Measurements from ENCODE around the gene ULK3.

Gene ULK3

GRCh38 chr15:74816624-74817369 is 26.2 kb downstream of the ULK3 start:
- Histone ChIP-seq H3K36me3 (ENCODE audit: insufficient read depth, low read length) (no peaks in the 10 kb centered on the region), H3K27me3 (ENCODE audit: control insufficient read depth in 1 of 2, insufficient read depth in 2 of 2, low read length in 2 of 2) (no peaks in the 10 kb centered on the region), H3K4me1 (ENCODE audit: insufficient read depth, low read length) (peaks cover 14% of the 10 kb centered on the region), H3K4me3 (ENCODE audit: low read depth in 1 of 2, low read length in 2 of 2) (no peak overlapping the region), H3K27ac (ENCODE audit: low read depth, low read length) (peak overlapping the region; percentile 51), H3K9me3 (ENCODE audit: low read length) (no peaks in the 10 kb centered on the region), H3K9ac (ENCODE audit: low read length) (no peak overlapping the region)

DNA sequence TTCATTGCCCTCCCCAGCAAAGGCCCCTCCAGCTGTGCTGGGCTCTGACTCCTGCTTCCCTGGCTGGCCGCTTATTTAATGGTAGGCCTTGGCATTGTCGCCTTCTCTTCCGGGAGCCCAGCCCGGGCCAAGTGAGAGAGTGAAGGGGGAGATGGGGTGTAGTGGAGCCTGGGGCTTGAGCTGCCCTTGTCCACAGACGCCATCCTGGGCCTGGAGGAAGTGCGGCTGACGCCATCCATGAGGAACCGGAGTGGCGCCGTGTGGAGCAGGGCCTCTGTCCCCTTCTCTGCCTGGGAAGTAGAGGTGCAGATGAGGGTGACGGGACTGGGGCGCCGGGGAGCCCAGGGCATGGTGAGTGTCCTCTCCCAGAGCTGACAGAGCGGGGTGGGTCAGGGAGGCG is 27.0 kb downstream of the ULK3 start:
- Histone ChIP-seq H3K27ac (ENCODE audit: low read depth, low read length) (no peak overlapping the region), H3K27me3 (ENCODE audit: control insufficient read depth in 1 of 2, insufficient read depth in 2 of 2, low read length in 2 of 2) (no peaks in the 10 kb centered on the region), H3K9me3 (ENCODE audit: low read length) (no peaks in the 10 kb centered on the region), H3K4me3 (ENCODE audit: low read depth in 1 of 2, low read length in 2 of 2) (no peak overlapping the region), H3K9ac (ENCODE audit: low read length) (no peak overlapping the region), H3K36me3 (ENCODE audit: insufficient read depth, low read length) (no peaks in the 10 kb centered on the region), H3K4me1 (ENCODE audit: insufficient read depth, low read length) (peaks cover 14% of the 10 kb centered on the region)

DNA sequence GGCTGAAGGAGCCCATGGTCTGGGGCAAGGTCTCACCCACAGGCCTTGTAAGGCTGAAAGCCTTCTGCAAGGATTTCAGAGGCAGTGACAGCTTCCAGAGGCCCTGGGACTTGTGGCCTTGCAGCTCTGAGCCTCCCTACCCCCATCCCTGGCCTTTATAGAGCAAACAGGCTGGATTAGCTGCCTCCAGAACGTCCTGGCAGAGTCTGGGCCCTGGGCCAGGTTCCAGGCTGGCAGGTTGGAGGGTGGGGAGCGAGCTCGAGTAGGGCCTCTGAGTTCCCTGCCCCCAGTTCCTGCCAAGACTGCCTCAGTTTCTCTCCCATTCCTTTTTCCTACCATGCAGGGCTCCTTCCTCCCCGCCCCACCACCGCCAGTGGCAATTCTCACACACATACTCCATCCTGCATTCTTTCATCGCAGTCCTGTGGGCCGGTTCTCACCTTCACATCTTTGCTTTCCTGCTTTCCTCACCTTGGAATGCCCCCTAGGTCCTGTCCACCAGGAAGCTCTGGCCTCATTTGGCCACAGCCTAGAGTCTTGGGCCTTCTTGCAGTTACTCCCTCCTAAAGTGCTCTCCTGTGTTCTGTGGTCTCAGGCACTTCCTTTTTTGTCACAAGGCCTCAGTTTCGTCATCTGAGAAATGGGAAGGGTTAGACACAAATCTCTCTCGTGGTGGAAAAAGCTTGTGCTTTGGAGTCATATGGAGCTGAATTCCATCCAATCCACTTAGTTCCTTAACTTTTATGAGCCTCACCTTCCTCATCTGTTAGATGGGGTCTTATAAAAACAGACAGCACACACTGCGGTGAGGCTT is 27.6 kb downstream of the ULK3 start:
- Histone ChIP-seq H3K27ac (ENCODE audit: low read depth, low read length) (no peak overlapping the region), H3K4me1 (ENCODE audit: insufficient read depth, low read length) (peaks cover 14% of the 10 kb centered on the region), H3K27me3 (ENCODE audit: control insufficient read depth in 1 of 2, insufficient read depth in 2 of 2, low read length in 2 of 2) (no peaks in the 10 kb centered on the region), H3K4me3 (ENCODE audit: low read depth in 1 of 2, low read length in 2 of 2) (no peak overlapping the region), H3K9ac (ENCODE audit: low read length) (no peak overlapping the region), H3K9me3 (ENCODE audit: low read length) (no peaks in the 10 kb centered on the region), H3K36me3 (ENCODE audit: insufficient read depth, low read length) (no peaks in the 10 kb centered on the region)

- Histone ChIP-seq H3K36me3 (ENCODE audit: insufficient read depth, low read length) (no peaks in the 10 kb centered on the region), H3K4me1 (ENCODE audit: insufficient read depth, low read length) (peaks cover 14% of the 10 kb centered on the region), H3K27me3 (ENCODE audit: control insufficient read depth in 1 of 2, insufficient read depth in 2 of 2, low read length in 2 of 2) (no peaks in the 10 kb centered on the region), H3K9ac (ENCODE audit: low read length) (no peak within 1 kb of the TSS), H3K4me3 (ENCODE audit: low read depth in 1 of 2, low read length in 2 of 2) (no peak within 1 kb of the TSS), H3K27ac (ENCODE audit: low read depth, low read length) (no peak within 1 kb of the TSS), H3K9me3 (ENCODE audit: low read length) (no peaks in the 10 kb centered on the region)
Measured at GRCh38 chr15:74812533-74812932, 30.4 kb downstream of the ULK3 start, which contains the start of gene LMAN1L. TSS of gene LMAN1L (plus strand) at chr15:74812835. CDS start at chr15:74812855, 20 bp downstream.

DNA sequence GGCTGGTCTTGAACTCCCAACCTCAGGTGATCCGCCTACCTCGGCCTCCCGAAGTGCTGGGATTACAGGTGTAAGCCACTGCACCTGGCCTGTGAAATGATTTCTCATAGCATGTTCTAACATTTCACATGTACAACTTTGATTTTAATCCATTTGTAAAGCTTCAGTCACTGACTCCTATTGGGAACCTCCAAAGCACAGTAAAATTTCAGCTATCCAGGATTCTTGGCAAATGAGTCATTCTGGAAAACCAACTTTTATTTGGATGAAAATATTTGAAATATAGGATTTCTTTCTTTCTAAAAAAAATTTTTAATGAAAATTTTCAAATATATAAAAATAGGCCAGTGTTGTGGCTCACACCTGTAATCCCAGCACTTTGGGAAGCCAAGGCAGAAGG is 33.0 kb downstream of the ULK3 start:
- H3K4me3 ChIP-seq (ENCODE audit: low read depth in 1 of 2, low read length in 2 of 2) = no peak overlapping the region
- peaks cover 3% of the 10 kb centered on the region for H3K4me1 ChIP-seq (ENCODE audit: insufficient read depth, low read length)
- H3K36me3 ChIP-seq (ENCODE audit: insufficient read depth, low read length) = no peaks in the 10 kb centered on the region
- no peak overlapping the region for H3K9ac ChIP-seq (ENCODE audit: low read length)
- H3K9me3 ChIP-seq (ENCODE audit: low read length) = no peaks in the 10 kb centered on the region
- no peak overlapping the region for H3K27ac ChIP-seq (ENCODE audit: low read depth, low read length)
- H3K27me3 ChIP-seq (ENCODE audit: control insufficient read depth in 1 of 2, insufficient read depth in 2 of 2, low read length in 2 of 2) = no peaks in the 10 kb centered on the region

DNA sequence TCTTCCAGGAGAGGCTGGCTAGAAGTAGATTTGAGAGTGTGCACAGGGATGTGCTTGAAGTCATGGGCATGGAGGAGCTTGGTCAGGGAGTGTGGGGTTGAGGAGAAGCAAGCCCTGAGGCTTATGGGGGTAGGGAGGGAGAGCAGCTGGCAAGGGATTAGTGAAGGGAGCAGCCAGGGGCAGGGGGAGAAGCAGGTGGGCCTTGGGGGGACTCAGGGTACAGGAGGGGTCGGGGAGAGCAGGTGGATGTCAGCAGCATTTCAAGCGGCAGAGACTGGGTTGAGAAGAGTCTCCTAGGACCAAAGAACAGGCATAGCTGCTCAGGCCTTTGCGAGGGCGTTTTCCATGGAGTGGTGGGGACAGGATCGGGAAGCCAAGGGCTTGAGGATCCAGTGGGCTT is 33.7 kb downstream of the ULK3 start:
- Histone ChIP-seq H3K36me3 (ENCODE audit: insufficient read depth, low read length) (no peaks in the 10 kb centered on the region), H3K4me1 (ENCODE audit: insufficient read depth, low read length) (no peaks in the 10 kb centered on the region), H3K9ac (ENCODE audit: low read length) (no peak overlapping the region), H3K9me3 (ENCODE audit: low read length) (no peaks in the 10 kb centered on the region), H3K4me3 (ENCODE audit: low read depth in 1 of 2, low read length in 2 of 2) (no peak overlapping the region), H3K27ac (ENCODE audit: low read depth, low read length) (no peak overlapping the region), H3K27me3 (ENCODE audit: control insufficient read depth in 1 of 2, insufficient read depth in 2 of 2, low read length in 2 of 2) (no peaks in the 10 kb centered on the region)

DNA sequence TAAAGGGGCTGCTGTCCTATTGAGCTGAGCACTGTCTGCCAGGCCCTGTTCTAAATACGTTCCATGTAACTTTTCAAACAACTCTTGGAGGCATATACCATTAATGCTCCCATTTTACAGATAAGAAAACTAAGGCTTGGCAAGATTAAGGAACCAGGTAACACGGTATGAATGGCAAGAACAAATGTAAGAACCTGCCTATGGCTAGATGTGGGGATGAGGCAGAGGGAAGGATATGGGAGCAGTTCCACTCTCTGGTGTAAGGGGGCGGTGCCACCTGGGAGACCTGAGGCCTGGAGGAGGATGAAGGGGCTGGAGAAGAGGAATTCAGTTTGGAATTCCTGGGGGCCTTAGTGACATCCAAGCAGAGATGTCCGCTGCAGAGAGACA is 34.1 kb downstream of the ULK3 start:
- H3K4me1 ChIP-seq (ENCODE audit: insufficient read depth, low read length) = no peaks in the 10 kb centered on the region
- no peaks in the 10 kb centered on the region for H3K9me3 ChIP-seq (ENCODE audit: low read length)
- no peak overlapping the region for H3K4me3 ChIP-seq (ENCODE audit: low read depth in 1 of 2, low read length in 2 of 2)
- no peak overlapping the region for H3K9ac ChIP-seq (ENCODE audit: low read length)
- no peak overlapping the region for H3K27ac ChIP-seq (ENCODE audit: low read depth, low read length)
- H3K27me3 ChIP-seq (ENCODE audit: control insufficient read depth in 1 of 2, insufficient read depth in 2 of 2, low read length in 2 of 2) = no peaks in the 10 kb centered on the region
- H3K36me3 ChIP-seq (ENCODE audit: insufficient read depth, low read length) = no peaks in the 10 kb centered on the region

- Histone ChIP-seq H3K9ac (ENCODE audit: low read length) (no peak overlapping the region), H3K9me3 (ENCODE audit: low read length) (no peaks in the 10 kb centered on the region), H3K27ac (ENCODE audit: low read depth, low read length) (no peak overlapping the region)
Measured at GRCh38 chr15:74808078-74808839, 34.7 kb downstream of the ULK3 start.

GRCh38 chr15:74807282-74807681 is 35.7 kb downstream of the ULK3 start:
- no peaks in the 10 kb centered on the region for H3K4me1 ChIP-seq (ENCODE audit: insufficient read depth, low read length)
- H3K36me3 ChIP-seq (ENCODE audit: insufficient read depth, low read length) = no peaks in the 10 kb centered on the region
- no peak overlapping the region for H3K9ac ChIP-seq (ENCODE audit: low read length)
- H3K4me3 ChIP-seq (ENCODE audit: low read depth in 1 of 2, low read length in 2 of 2) = no peak overlapping the region
- no peak overlapping the region for H3K27ac ChIP-seq (ENCODE audit: low read depth, low read length)
- no peaks in the 10 kb centered on the region for H3K9me3 ChIP-seq (ENCODE audit: low read length)
- no peaks in the 10 kb centered on the region for H3K27me3 ChIP-seq (ENCODE audit: control insufficient read depth in 1 of 2, insufficient read depth in 2 of 2, low read length in 2 of 2)

More at GRCh38 chr15:74808078-74808839, 34.7 kb downstream of the ULK3 start:
- H3K27me3 ChIP-seq (ENCODE audit: control insufficient read depth in 1 of 2, insufficient read depth in 2 of 2, low read length in 2 of 2) = no peaks in the 10 kb centered on the region
- no peak overlapping the region for H3K4me3 ChIP-seq (ENCODE audit: low read depth in 1 of 2, low read length in 2 of 2)
- H3K4me1 ChIP-seq (ENCODE audit: insufficient read depth, low read length) = no peaks in the 10 kb centered on the region
- no peaks in the 10 kb centered on the region for H3K36me3 ChIP-seq (ENCODE audit: insufficient read depth, low read length)

GRCh38 chr15:74804935-74805334 is 38.0 kb downstream of the ULK3 start:
- H3K27ac ChIP-seq (ENCODE audit: low read depth, low read length) = no peak overlapping the region
- H3K27me3 ChIP-seq (ENCODE audit: control insufficient read depth in 1 of 2, insufficient read depth in 2 of 2, low read length in 2 of 2) = no peaks in the 10 kb centered on the region
- H3K4me1 ChIP-seq (ENCODE audit: insufficient read depth, low read length) = peaks cover 6% of the 10 kb centered on the region
- H3K4me3 ChIP-seq (ENCODE audit: low read depth in 1 of 2, low read length in 2 of 2) = no peak overlapping the region
- peaks cover 9% of the 10 kb centered on the region for H3K36me3 ChIP-seq (ENCODE audit: insufficient read depth, low read length)
- no peaks in the 10 kb centered on the region for H3K9me3 ChIP-seq (ENCODE audit: low read length)
- no peak overlapping the region for H3K9ac ChIP-seq (ENCODE audit: low read length)

DNA sequence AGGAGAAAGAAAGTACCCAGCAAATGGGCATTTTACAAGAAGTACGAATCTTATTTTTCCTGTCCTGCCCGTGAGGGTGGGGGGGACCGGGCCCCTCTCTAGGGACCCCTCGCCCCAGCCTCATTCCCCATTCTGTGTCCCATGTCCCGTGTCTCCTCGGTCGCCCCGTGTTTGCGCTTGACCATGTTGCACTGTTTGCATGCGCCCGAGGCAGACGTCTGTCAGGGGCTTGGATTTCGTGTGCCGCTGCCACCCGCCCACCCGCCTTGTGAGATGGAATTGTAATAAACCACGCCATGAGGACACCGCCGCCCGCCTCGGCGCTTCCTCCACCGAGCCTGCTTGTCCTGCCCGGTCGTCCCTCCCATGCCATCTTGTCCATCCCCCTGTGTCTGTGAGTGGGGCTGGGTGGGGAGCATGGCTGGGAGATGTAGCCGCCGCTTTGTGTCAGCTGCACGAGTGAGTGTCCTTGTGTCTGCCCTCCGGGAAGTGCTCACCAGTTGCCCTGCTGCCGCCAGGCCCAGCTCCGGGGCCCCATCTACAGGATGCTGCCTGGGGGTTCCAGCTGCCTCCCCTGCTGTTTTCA is 40.0 kb downstream of the ULK3 start:
- H3K36me3 ChIP-seq (ENCODE audit: insufficient read depth, low read length) = peaks cover 18% of the 10 kb centered on the region
- no peak overlapping the region for H3K27ac ChIP-seq (ENCODE audit: low read depth, low read length)
- H3K9me3 ChIP-seq (ENCODE audit: low read length) = no peaks in the 10 kb centered on the region
- peaks cover 11% of the 10 kb centered on the region for H3K4me1 ChIP-seq (ENCODE audit: insufficient read depth, low read length)
- no peaks in the 10 kb centered on the region for H3K27me3 ChIP-seq (ENCODE audit: control insufficient read depth in 1 of 2, insufficient read depth in 2 of 2, low read length in 2 of 2)
- no peak overlapping the region for H3K9ac ChIP-seq (ENCODE audit: low read length)
- no peak overlapping the region for H3K4me3 ChIP-seq (ENCODE audit: low read depth in 1 of 2, low read length in 2 of 2)

All from muscle layer of colon (tissue), 2 donors.